Measurements from ENCODE around the gene LRRC40.

The LRRC40 gene

GRCh38 chr1:70109241-70109640 lies 96.1 kb downstream of the LRRC40 start:
- no peak for DNase-seq

GRCh38 chr1:70103770-70104169 lies 101.6 kb downstream of the LRRC40 start:
- DNase-seq, result no peak

- DNase-seq, result no peak
Measured at GRCh38 chr1:70101774-70102173, 103.6 kb downstream of the LRRC40 start.

- DNase-seq, result no peak
Measured at GRCh38 chr1:70101231-70101630, 104.1 kb downstream of the LRRC40 start.

All from activated CD4-positive, CD25-positive, alpha-beta regulatory T cell treated with anti-CD3 and anti-CD28 coated beads, Interleukin-2, amount 50 U/mL, for 72 hours (primary cell).